GM18498 (cell line): ENCODE results near the gene USP6.
"Not testable (repeated sequence)": the region's sequence is repeated elsewhere in the genome, so short reads cannot be mapped to it uniquely, and the experiment has no call there.

Source experiments
- ATAC-seq: cut with Tn5 transposase; IDR thresholded peaks from one replicate; pipeline ENCODE4 v1.9.1; 2021; ENCODE audit warnings: mild to moderate bottlenecking, moderate library complexity; ENCODE audit not compliant: unreplicated experiment

The USP6 gene

GRCh38 chr17:5115673-5116651 lies at the start of gene USP6:
Gene USP6, plus strand, starts transcription at chr17:5116032. Its CDS starts 14,336 bp downstream, at chr17:5130368.
- no peak for ATAC-seq

GRCh38 chr17:5068236-5068635 lies 47.6 kb upstream of the USP6 start:
- no peak for ATAC-seq

- no peak for ATAC-seq
Measured at GRCh38 chr17:5069724-5070123, 46.1 kb upstream of the USP6 start.

DNA sequence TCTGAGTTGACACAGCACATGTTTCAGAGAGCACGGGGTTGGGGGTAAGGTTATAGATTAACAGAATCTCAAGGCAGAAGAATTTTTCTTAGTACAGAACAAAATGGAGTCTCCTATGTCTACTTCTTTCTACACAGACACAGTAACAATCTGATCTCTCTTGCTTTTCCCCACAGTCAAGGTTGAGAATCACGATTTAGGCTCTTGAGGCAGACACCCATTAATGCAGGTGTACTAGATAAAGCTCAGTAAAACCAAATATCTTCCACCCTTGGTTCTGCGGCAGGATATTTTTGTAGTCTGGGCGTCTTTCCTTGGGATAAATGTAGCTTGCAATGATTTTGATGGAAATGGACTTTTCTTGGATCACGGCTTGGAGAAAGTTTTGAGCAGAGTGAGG lies 40.4 kb upstream of the USP6 start:
- not testable (repeated sequence) for ATAC-seq

GRCh38 chr17:5077275-5077674 lies 38.6 kb upstream of the USP6 start:
- not testable (repeated sequence) for ATAC-seq

DNA sequence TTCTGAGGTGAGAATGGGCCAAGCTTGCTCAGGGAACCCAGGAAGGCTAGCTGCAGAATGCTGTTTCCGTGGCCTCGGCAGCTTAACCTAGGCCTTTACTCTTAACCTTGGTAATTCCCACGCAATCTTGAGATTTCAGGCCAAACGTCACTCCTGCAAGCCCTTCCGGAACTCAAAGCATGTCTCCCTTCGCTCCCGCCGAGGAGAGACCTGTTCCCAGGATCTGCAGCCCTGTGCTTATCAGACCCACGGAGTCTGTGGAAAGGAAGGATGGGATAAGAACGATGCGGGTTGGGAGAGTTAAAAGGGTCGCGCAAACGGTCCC lies 38.1 kb upstream of the USP6 start:
- ATAC-seq = peak; percentile 11

DNA sequence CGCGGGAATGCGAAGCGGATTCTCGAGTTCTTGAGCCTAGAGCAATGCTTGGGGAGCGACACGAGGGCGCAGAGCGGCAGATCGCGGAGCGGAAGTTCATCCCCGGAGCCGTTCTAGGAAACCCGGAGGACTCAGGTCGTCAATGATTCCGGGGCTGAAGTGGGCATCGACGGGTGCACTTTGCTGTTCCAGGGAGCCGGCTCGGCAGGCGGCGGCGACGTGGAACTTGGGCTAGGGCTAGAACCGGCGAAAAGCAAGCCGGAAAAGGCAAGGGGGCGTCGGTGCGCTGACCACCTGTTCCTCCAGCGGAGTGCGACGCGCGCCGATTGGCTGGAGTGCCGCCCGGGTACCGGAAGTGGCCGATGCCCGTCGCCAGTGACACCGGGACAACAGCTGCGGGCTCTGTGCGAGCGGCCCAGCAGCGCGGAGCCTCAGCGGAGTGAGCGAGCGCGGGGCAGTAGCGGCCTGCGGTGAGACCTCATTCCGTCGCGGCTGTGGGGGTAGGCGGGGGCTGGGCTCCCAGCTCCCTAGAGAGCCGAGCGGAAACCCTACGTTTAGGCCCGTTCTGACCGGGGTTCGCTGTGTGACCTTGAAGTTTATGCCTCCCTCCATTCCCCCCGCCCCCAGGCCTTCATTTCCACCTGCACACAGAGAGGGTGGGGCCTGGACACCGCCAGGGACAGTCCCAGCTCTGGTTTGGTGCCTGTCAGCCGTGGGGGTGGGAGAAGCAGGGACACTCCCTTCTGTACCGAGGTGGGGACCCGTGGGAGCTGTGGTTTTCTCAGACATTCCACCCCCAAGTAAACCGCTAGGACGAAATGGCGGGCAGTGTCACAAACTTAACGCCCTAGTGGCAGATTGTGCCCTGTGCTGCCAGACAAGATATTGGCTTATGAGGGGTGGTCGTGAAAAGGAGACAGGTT lies 37.5 kb upstream of the USP6 start, which contains the start of gene ZFP3:
TSS of gene ZFP3 (plus strand) at position 362 of the 923 bp plus-strand sequence. CDS start 13,038 bp downstream, outside the sequence.
- peak; percentile 93 for ATAC-seq

GRCh38 chr17:5080591-5080990 lies 35.2 kb upstream of the USP6 start:
- no peak for ATAC-seq

DNA sequence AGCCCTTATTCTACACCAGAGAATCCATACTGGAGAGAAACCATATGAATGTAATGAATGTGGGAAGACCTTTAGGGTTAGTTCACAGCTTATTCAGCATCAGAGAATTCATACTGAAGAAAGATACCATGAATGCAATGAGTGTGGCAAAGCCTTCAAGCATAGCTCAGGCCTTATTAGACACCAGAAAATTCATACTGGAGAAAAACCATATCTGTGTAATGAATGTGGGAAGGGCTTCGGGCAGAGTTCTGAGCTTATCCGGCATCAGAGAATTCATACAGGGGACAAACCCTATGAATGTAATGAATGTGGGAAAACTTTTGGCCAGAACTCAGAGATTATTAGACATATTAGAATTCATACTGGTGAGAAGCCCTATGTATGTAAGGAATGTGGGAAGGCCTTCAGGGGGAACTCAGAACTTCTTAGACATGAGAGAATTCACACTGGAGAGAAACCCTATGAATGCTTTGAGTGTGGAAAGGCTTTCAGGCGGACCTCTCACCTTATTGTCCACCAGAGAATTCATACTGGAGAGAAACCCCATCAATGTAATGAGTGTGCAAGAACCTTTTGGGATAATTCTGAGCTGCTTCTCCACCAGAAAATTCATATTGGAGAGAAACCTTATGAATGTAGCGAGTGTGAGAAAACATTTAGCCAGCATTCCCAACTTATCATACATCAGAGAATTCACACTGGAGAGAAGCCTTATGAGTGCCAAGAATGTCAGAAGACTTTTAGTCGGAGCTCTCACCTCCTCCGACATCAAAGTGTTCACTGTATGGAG lies 23.4 kb upstream of the USP6 start:
- no peak for ATAC-seq

- ATAC-seq = no peak
Measured at GRCh38 chr17:5096731-5097100, 19.1 kb upstream of the USP6 start.

GRCh38 chr17:5097101-5097834 lies 18.6 kb upstream of the USP6 start:
- no peak for ATAC-seq

GRCh38 chr17:5099271-5099670 lies 16.6 kb upstream of the USP6 start:
- no peak for ATAC-seq

- ATAC-seq = no peak
Measured at GRCh38 chr17:5100832-5101231, 15.0 kb upstream of the USP6 start.

- no peak for ATAC-seq
Measured at GRCh38 chr17:5110816-5111215, 5.0 kb upstream of the USP6 start.

DNA sequence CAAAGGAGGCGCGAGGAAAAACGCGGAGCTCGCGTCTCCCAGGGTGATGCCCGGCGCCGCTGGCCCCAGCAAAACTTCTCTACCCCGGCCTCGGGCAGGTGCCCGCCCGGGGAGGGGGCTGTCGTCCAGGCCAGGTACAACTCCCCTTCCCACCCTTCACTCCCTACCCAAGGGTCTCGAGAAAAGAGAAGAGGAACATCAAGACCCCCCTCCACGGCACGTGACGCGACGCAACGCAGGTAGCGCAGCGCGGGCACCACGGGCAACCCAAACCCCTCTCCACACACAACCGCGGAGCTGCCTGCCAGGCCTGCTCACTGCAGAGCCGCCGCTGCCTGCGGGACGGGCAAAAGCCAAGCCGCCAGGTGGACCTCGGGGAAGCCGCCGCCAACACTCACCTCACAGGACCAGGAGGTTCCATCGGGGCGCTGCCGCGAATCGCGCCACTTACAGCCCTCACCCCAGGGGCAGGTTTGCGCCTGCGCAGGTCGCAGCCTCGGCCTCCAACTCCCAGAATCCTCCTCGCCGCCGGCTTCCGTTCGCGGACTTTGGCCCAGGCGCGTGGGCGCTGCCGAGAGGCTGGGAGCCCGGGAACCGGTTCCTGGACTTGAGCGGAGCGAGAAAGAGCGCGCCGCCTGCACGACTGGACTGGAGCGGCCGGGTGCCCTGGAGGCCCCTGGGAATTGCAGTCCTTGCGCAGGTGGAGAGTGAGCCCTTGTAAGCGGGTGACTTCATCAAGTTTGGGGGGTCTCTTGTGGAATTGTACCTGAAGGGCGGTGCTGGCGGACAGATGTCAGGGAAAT lies 4.2 kb upstream of the USP6 start, which contains the start of gene ZNF232:
TSS of gene ZNF232 (minus strand) at position 477 of the 803 bp plus-strand sequence. CDS start at position 421, 56 bp downstream.
- peak; percentile 89 for ATAC-seq

DNA sequence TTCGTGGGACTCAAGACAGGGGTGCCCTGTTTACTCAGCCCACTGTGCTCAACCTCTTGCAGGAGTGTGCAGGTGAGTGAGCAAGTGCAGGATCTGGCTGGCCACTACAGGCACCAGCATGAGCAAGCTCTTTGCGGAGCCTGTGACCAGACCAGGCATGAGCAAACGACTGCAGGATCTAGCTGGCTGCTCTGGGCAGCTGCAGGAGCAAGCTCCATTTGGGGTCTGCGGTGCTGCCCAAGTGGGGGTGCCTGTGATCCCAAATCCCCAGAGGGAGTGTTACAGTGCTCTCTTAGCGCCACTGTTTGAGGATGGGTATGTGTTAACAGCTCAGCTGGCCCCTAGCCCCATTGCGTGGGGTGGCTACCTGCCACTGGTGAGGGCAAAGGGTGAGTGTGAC lies 2.4 kb downstream of the USP6 start:
- no peak for ATAC-seq

DNA sequence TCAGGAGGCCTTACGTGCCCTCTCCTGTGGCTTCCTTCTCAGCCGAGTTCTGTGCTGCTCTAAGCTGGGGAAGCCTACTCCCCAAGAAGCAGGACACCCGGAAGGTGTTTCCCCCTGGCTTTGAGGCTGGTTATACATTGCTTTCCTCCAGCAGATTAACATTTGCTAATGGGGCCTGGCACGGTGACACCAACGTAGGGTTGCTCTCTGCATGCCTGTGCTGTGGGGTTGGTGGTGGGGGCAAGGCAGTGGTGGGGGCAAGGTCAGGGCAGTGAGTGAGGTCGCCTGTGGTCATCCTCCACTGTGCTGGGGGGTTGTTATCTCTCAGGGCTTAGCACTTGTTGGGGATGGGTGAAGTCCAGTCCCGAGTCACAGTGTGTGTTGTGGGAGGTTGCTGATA lies 4.2 kb downstream of the USP6 start:
- no peak for ATAC-seq

DNA sequence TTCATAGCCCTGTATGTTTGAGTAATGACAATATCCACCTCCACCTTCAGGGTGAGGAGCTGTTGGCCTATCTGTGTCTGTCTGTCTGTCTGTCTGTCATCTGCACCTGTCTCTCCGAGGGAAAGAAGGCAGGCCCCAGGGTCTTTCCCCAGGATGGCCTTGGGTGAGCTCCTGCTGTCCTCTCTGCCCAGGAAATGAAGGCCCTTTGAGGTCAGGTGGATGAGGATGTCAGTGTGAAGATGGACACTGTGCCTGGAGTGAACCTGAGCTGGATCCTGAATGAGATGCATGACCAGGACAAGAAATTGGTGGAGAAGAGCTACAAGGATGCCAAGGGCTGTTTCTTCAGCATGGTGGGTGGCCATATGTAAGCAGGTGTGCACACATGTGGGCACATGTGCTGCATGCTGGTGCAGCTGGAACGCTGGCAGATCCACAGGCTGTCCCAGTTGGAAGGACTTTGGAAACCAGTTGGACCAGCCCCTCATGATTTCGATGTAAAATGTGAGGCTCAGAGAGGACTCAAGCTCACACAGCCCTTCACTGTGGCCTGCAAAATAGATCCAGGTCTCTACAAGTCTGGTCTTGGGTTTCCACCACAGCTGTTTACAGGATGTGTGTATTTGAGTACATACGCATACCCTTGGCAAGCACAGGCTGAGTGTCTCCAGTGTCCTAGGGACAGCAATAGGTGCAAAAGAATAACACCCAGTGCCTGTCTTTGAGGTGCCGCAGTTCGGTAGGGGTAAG lies 4.8 kb downstream of the USP6 start:
- ATAC-seq = not testable (repeated sequence)
